HG03354 (cell line): Measurements from ENCODE around the gene LATS2.
A peak's percentile ranks its signal among the peaks of the same experiment; 100 is the strongest.

Experiments used
- ATAC-seq: cut with Tn5 transposase; IDR thresholded peaks from one replicate; pipeline ENCODE4 v1.9.1; 2021; ENCODE audit warnings: mild to moderate bottlenecking; ENCODE audit not compliant: unreplicated experiment, poor library complexity, severe bottlenecking

The LATS2 gene

DNA sequence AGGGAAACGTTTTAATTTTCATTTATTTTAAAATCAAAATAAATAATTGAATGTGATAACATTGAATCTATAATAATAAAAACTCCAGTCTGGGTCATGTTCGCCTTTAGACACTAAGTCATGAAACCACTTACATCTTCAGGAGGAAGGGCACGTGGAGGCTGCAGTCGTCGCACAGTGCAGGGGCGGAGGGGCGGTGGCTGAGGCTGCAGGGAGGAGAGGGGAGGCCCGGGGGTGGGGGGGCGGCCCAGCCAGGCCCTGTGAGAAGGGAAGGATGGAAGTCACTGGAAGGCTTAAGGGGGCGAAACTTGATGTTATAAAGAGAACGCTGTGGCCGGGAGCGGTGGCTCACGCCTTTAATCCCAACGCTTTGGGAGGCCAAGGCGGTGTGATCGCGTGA is 14.9 kb upstream of the LATS2 start:
- no peak for ATAC-seq

DNA sequence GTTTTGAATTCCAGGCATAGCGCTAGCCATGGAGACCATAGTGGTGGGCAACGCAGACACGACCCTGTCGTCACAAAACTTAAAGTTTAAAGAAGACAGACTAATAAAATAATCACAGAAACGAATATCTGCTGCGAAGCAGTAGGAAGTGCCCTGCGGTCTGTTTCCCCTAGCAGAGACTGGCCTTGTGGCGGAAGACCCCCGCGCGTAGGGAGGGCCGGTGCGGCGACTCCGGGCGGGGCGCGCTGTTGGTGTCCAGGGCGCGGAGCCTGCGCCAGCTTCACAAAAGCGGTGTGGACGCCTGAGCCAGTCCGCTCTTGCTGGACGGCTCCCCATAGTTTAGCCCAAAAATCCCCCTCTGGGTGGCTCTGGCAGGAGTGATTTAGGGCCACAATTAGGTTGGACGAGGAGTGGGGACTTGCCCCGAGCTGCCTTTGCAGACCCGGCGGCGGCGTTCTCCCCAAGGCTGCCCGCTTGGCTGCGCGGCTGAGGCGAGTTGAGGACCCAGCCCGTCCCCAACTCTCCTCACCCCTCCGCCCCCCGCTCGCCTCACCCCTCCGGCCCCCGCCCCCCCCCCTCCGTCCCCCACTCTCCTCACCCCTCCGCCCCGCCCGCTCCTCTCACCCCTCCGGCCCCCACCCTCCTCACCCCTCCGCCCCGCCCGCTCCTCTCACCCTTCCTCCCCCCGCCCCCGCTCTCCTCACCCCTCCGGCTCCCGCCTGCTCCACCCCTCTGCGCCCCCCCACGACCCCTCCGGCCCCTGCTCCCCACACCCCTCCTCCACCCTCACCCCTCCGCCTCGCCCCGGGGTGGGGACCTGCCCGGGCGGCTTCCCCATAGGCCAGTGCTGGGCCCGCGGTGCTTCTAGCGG is 14.2 kb upstream of the LATS2 start:
- ATAC-seq = peak; percentile 54

GRCh38 chr13:21075011-21075378 is 13.6 kb upstream of the LATS2 start:
- peak; percentile 43 for ATAC-seq

- ATAC-seq = no peak
These were observed 13.2 kb upstream of the LATS2 start for GRCh38 chr13:21074546-21074945.

GRCh38 chr13:21071924-21072323 is 10.5 kb upstream of the LATS2 start:
- ATAC-seq = no peak

DNA sequence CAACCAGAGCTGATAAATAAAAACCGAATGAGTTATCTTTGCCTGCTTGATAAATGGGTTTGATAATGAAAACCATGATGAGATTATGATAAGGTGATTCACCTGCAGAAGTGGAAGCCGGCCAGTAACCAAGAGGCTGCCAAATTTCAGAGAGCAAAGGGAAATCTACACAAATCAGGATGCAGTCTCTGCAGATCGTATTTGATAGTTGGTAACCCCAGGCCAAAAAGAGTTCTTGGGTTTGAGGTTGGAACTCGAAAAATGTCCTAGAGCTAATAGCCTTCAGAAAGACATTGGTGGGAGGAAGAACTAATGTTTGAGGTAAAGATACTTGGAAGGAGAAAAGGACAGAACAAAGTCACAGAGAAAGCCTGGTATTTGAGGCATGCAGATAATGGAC is 9.6 kb upstream of the LATS2 start:
- no peak for ATAC-seq

GRCh38 chr13:21069561-21070004 is 8.2 kb upstream of the LATS2 start:
- no peak for ATAC-seq

DNA sequence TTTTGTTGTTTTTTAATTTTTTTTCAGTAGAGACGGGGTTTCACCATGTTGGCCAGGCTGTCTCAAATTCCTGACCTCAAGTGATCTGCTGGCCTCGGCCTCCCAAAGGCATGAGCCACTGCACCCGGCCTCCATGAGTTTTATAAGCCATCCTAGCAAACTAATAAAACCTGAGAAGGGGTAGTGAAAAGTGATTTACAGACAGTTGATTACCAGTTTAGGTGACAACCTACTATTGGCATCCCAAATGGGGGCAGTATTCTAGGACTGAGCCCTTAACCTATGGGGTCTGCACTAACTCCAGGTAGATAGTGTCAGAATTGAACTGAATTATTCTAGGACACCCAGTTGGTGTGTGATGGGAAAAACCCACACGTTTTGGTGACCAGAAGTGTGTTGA is 6.5 kb upstream of the LATS2 start:
- no peak for ATAC-seq

GRCh38 chr13:21066946-21067345 is 5.6 kb upstream of the LATS2 start:
- ATAC-seq = no peak

DNA sequence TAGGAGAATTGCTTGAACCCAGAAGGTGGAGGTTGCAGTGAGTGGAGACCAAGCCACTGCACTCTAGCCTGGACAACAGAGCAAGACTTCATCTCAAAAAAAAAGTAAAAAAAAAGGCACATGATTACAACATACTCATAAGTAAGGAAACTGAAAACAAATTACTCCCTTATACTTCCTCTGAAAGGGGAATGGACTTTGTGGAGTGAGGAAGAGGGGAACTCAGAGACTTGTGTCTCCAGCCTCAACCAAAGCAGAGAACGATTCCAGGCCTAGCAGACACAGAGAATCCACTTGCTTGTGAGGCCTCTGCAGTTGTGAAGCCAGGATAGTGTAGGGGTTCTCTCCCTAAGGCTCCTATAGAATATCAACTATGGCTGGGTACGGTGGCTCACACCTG is 4.3 kb upstream of the LATS2 start:
- ATAC-seq = no peak

DNA sequence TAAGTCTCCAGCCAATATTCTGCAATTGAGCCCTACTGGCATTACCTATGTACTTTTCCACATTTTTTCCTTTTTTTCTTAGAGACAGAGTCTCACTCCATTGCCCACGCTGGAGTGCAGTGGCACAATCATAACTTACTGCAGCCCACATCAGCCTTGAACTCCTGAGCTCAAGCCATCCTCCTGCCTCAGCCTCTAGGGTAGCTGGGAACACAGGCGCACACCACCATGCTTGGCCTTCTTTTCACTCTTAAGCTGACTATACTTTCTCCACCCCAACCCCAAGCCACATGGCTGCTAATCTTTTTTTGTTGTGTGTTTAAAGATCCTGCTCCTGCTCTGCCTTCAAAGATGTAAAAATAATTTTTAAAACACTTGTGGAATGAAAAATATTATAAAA is 1.6 kb upstream of the LATS2 start:
- no peak for ATAC-seq

DNA sequence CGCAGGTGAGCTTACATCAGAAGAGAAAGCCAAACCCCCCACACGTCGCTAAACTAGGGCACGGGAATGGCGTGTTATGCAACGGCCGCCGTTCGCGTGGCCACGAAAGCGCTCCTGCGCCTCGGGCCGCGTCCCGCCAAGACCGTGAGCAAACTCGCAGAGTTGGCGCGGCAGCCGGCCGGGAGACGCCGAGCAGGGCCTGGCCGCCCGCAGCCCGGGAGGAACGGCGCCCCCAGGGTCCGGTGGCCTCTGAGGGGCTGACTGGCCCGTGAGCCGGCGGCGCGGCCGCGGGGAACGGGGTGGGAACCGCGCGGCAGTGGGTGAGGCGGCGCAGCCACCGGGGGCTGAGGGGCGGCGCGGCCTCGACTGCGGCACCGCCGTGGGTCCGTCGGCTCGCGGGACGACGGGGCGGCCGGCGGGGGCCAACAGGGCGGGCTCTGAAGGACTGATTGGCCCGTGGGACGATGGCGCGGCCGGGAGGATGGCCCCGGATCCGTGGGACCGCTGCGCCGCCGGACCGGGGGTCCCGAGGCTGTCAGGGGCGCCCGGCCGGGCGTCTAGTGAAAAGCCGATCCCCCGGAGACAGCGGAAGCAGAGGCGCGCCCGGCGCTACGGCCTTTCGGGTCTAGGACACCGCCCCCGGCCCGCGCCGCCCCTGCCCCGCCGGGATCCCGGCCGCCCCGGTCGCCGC is 903 bp downstream of the LATS2 start:
- peak; percentile 17 for ATAC-seq

DNA sequence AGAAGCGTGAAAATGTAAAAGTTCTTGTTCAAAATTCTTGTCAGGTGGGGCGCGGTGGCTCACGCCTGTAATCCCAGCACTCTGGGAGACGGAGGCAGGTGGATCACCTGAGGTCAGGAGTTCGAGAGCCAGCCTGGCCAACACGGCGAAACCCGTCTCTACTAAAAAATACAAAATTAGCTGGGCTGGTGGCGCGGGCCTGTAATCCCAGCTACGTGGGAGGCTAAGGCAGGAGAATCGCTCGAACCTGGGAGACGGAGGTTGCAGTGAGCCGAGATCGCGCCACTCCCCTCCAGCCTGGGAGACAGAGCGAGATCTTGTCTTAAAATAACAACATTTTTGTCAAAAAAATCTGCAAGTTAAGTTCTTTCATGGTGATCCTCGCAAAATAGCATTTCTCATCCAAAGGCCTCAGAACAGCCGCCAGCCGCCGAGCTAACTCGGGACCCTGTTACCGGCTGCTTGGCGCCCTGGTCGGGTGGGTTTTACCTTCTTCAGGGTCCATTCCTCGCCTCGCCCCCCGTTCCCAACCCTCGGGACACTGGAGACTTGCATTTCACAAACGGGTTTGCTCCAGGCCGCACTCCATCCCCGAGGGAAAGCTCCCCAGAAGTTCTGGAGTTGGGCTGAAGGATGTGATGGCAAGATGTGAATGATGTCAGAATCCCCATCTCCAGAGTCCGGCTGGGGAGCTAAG is 1.6 kb downstream of the LATS2 start:
- ATAC-seq = no peak

DNA sequence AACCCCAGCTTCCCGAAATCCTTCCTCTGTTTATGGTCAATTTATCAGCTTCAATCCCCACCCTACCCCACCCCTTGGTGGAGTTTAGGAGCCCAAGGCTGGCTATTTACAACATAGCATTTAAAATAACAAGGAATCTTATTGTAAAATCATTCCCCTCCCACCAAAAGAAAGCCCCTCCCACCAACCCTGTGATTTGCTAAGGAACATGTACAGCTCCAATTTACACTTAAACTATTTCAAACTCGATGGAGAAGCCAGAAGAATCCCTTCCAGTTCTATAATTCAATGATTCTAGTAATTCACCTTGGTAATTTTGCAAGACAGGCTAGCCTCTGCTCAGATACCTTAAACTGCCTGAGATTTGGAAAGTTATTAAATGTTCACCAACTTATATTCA is 3.0 kb downstream of the LATS2 start:
- ATAC-seq = no peak

GRCh38 chr13:21055511-21056045 is 5.8 kb downstream of the LATS2 start:
- no peak for ATAC-seq

DNA sequence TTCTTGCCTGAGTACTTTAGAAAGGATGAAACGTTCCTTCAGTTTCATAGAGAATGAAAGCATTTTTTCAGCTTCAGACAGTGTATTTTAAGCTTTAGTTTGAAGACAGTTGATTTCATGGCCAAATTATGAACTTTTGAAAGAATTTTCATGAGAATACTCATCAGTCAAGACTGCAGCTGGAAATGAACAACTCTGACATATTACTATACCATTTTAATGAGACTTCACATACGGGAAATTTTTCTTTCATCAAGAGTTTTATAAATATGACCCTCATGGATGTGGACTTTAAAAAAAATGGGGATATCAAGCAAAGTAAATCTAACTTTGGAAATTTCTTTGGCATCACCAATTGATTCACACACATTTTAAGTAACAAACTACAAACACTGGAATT is 6.4 kb downstream of the LATS2 start:
- no peak for ATAC-seq

DNA sequence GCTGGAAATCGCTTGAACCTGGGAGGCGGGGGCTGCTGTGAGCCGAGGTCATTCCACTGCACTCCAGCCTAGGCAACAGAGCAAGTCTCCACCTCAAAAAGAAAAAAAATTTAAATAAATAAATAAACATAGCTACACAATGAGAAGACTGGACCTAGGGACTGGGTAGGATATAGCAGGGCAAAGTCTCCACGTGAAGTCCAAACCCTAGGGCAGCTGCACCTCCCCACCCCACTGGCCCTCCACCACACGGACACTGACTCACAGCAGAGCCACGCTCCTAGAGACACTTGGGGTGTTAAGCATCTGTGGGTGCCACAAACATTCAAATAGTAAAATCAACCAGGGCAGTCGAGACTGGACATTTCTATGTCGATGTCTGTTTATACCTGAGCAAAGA is 7.1 kb downstream of the LATS2 start:
- ATAC-seq = no peak

DNA sequence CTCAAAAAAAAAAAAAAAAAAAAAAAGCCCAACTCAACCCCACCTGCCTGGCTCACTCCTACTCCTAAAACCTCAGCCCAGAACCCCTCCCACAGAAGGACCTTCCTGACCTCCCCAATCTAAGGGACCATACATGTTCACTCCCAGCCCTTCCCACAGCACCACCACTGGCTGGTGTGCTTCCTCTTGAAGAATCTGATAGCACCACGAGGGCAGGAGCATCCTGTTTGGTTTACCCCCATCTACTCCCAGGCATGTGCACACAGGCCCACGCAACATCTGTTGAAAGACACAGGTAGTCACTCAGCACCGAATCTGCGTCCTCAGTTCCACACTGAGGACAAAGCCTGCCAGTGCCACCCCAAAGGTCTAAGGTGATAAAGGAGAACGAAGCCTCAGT is 8.2 kb downstream of the LATS2 start:
- ATAC-seq = no peak

DNA sequence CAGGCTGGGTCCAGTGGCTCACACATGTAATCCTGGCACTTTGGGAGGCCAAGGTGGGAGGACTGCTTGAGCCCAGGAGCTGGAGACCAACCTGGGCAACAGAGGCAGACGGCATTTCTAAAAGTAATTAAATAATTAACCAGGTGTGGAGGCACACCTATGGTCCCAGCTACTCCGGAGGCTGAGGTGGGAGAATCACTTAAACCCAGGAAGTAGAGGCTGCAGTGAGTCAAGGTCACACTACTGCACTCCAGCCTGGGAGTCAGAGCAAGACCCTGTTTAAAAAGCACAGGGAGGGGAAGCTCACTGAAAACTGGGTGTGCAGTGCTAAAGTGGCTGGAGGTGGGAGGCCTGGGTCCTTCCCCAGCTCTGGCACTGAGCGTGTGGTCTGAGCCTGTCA is 9.7 kb downstream of the LATS2 start:
- ATAC-seq = no peak
